GM21381 (cell line): ENCODE data around the gene CD2BP2.

Experiments
- ATAC-seq: cut with Tn5 transposase; IDR thresholded peaks from one replicate; pipeline ENCODE4 v1.9.1; 2021; ENCODE audit warnings: mild to moderate bottlenecking, moderate library complexity; ENCODE audit not compliant: unreplicated experiment

Gene CD2BP2

DNA sequence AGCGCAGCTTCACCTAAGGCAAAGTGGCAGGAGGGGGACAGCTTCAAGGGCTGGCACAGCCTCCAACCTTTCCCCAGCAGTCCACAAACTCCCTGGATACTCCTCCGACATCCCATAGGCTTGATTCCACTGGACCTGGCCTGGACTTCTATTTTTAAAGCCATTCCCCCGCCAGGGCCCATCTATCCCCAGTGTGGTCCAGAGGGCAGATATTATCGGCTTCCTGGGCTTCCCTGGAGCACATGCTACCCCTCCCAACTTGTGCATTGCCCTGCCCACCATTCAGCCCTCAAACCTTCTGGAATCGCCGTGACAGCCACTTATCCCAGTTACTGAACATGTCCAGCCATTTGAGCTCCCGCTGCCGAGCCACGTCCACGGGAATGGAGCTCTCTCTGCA, 10.1 kb upstream of the CD2BP2 start:
- ATAC-seq = no peak

DNA sequence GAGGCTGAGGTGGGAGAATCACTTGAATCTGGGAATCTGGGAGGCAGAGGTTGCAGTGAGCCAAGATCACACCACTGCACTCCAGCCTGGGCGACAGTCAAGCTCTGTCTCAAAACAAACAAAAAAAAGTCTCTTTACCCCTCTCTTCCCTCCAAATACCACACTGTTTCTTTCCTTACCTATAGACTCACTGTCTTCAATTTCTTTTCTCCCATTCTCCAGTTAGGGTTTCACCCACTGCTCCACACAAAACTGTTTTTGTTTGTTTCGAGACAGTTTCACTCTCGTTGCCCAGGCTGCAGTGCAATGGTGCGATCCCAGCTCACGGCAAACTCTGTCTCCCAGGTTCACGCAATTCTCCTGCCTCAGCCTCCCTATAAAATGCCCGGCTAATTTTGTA, 6.1 kb upstream of the CD2BP2 start:
- no peak for ATAC-seq

DNA sequence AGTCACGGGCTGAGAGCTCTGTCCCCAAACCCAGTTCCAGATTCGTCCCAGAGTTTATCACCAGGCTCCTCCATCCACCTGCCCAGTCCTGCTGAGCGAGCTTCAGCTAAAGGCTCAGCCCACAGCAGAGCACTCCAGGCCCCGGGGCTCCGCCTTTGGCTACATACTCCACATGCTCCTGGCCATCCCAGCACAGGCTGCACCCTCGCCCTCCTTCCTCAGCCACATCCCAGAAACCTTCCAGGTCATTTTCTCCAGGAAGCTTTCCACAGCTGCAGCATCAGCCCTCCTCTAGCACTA, 4.7 kb upstream of the CD2BP2 start:
- no peak for ATAC-seq

DNA sequence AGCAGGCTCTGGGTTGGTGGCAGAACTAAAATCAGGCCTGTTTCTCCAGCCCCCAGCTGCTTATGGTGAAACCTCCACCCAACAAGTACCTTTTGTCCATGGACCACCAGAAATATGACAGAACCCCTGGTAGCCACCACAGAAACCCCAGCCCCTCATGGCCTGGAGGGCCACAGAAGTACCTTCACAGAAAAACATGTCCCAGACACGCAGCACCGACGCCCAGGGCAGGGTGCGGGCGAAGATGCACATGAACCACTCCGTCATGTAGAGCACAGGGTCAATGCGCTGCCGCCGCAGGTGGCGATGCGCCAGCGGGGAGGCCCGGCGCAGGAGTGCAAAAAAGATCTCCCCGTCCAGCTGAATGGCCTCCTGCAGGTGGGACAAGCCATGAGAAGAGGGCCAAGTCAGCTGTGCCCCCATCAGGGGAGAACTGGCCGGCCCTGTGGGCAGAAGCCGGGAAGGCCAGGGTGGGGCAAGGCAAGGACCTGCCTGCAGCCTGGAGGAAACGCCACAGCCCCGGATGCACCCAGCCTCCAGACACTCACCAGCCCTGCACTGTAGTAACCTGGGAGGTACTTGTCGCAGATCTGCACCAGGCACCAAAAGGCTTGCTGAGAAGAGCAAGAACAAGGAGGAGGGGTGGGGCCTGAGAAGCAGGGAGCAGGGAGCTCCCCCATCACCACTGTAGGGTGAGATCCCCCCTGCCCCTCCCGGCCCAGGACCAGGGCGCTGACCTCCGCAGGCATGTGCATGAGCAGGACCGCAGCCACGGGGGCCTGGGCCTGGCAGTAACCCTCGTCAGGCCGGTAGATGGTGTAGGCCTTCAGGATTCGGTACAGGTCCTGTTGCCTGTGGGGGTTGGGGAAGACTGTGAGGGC, 4.1 kb upstream of the CD2BP2 start:
- ATAC-seq = no peak

DNA sequence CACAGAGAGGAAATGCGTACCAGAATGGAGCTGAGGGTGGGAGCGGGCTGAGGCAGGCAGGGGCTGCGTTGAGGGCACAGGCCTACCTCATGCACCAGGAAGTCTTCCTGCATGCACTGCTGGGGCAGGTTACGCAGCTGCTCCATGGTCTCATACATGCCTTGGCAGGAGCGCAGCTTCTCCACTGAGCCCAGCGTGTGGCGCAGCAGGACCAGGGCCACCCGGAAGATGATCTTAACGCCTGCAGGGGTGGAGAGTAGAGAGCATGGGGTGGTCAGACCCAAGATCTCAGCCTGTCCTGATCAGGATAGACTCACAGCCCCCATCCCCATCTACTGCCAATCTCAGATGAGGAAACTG, 3.4 kb upstream of the CD2BP2 start:
- no peak for ATAC-seq

DNA sequence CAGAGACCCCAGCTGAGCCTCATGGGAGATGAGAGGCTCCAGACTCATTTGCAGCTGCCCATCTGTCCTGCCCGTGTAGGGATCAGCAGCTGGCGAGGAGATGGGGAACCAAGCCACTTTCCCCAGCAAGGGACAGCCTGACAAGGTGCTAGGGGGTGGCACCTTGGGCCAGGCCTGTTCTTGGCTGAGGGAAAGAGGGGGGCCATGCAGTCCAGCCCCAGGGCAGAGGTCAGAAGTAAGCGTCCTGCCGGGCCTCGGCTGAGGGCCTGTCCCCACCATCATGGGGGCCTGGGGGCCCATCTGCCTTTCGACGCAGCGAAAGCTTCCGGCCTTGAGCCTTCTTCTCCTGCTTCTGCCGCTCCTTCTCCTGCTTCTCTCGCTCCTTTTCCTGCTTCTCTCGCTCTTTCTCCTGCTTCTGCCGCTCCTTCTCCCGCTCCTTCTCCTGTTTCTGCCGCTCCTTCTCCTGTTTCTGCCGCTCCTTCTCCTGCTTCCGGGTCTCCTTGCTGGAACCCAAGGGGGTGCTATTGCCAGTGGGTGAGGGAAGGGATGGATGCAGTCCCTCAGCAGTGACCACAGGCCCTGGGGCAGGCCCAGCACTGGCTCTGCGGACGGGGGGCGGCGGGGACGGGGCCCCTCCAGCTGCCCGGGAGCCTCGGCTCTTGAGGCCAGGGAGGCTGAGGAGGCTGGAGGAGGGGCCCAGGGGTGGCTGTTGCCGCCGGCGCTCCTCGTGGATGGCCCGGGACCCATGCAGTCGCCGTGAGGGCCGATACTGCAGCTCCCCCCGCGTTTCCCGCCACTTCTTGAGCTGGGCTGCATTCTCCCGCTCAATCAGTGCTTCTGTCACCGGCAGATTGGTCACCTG, 2.8 kb upstream of the CD2BP2 start:
- no peak for ATAC-seq

DNA sequence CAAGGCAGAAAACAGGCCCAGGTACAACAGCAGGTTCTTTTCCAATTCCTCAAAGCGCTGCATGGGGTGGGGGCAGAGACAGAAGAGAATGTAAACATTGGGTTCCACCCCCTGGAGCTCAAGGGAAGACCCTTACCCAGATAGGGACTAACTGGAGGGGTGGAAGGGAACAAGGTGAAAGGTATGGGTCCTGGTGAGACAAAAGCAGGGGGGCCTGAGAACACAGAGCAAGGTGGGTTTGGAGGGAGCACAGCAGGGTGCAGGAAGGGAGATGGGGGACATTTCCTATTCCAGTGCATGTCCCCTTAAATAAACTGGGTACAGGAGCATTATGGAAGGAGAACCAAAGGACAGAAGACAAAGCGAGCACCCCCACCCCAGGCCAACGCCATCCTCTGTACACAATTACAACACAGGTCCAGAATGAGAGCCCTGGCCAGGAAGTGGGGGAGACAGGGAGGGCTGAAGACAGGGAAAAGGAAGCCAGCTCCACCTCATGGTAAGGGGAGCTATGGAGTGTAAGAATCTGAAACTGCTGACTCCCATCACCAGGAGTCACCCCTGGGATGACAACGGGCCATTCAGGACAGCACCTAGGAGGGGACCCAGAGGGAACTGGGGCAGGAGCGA, 2.1 kb upstream of the CD2BP2 start:
- ATAC-seq = no peak

DNA sequence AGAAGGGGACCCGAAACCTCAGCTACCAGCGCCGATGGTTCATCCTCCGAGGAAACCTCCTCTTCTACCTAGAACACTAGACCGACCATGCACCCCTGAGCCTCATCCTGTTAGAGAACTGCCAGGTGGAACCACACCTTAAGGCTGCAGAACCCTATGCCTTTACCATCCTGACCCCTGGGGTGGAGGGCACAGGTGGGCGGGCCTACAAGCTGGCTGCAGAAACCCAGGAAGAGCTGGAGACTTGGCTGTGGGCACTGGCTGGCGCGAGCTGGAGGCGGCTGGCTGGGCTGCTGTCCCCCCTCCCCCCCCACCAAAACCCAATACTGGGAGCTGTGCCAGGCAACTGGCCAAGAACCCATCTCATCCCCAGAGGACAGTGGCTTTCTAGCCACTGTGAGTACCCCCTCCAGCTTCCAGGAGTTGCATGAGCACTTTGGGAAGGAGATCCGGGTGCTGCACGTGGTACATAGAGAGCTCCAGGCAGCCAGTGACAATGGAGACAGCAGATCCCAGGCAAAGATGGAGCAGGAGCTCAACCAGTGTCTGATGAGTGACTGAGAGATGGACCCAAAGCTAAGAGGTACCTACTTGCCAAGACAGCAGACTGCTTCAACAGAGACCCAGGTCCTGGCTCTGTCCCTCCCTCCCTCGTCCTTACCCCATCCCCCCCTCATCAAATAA, 1.4 kb upstream of the CD2BP2 start:
- ATAC-seq = no peak

DNA sequence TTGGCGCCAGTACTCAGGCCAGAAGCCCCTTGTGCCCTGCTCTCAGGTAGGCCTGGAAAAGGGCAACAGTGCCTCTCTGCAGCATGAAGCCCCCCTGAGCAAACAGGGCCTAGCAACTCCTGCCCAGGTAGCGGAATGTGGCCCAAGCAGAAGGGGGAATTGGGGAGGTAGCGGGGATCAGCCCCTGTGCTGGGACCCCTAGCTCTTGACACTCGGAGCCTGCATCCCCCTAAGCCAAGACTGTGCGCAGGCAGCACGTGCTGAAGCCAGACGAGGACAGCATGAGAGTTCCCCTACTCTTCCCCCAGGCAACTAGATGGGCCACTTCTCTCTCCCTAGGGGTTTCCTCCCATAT, 823 bp upstream of the CD2BP2 start:
- no peak for ATAC-seq

DNA sequence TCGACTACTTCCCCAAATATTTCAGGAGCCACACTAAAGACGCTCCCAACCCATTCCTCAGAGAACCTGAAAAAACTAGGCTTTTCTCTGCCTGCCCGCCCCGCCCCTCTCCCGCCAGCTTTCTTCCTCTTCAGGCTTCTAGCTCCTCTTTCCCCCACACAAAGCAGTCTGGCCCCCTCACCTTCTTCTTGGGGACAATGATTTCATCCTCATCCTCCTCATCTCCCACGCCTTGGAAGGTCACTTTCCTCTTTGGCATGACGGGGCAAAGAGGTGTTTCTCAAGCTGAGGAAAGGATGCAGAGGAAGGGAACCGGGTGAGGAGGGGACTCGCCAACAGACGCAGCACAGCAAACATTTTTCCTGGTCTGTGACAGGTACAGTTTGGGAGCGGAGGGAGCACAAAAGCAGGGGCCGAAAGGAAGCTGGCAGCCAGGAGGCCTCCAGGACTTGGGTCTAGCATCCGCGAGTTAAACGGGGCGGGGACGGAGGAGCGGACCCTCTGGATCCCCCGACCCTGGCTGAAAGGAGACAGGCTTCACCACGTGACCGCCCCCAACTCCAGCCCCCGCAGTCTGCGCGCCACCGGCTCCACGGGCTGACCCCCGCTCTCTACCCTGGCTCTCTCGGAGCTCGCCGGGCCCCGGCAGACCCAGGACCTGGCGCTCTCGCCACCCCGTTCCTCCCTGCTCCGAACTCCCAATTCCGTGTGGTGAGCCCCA, 525 bp downstream of the CD2BP2 start:
- ATAC-seq = no peak

DNA sequence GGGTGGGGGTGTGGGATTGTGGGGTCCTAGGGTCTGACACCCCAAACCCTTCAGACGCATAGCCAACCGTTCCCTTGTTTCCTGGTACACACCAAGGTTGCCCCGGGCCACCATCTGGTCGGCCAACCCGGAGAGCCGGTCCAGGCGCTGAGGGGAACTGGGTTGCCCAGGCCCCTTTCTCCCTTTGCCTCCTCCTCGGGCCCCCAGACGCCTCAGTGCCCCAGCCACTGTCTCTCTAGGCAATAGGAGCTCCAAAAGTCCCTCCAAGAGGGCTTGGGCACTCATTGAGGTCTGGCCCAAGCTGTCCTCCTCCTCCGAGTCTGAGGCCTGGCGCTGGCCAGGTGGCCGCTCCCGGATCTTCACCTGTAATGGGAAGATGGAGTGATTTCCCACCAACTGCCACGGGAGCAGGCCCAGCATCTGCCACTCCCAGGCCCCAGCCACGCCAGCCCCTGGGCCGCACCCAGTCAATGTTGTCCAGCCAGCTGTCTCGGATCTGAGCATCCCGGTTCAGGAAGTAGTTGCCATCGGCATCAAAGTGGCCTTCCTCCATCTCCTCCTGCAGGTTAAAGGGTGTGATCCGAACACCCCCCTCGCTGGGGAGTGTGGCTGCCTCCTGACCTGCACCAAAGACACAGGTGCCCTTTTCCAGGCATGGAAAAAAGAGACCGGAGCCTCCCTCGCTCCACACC, 1.5 kb downstream of the CD2BP2 start:
- ATAC-seq = no peak

DNA sequence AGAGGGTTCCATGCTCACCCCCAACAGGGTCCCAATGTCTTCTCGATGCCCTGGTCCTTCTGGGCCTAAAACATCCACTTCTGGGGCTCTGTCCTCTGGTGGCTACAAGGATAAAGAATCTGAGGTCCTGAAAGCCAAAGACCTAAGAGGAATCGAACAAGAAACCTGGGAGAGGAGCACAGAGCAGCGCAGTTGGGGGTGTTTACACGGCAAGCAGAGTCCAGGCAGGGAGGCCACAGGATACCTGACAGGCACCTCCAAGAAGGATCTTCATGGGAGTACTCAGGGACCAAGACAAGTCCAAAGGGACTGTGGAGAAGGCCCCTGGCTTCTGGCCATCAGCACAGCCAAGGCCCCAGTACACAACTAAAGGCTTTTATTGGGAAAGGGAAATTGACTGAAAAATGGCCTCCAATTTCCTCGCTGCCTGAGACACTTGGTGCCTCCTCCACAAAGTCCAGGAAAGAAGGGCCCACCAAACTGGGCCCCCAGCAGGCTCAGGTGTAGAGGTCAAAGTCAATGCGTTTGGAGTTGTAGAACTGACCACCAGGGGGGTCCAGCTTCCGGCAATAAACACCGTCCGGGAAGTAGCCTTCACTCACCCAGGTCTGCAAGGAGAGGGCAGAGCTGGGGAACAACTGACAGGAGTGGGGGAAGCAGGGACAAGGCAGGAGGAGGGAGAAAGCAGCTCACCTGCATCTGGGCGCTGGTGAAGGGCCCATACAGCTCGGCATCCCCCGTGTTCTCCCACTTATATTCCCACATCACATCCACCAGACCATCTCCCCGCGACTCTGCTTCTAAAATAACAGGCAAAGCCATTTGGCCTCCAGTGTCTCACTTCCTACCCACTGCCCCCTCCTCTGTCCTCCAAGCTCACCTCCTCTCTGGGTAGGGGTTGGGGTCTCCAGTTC, 2.4 kb downstream of the CD2BP2 start:
- ATAC-seq = no peak

DNA sequence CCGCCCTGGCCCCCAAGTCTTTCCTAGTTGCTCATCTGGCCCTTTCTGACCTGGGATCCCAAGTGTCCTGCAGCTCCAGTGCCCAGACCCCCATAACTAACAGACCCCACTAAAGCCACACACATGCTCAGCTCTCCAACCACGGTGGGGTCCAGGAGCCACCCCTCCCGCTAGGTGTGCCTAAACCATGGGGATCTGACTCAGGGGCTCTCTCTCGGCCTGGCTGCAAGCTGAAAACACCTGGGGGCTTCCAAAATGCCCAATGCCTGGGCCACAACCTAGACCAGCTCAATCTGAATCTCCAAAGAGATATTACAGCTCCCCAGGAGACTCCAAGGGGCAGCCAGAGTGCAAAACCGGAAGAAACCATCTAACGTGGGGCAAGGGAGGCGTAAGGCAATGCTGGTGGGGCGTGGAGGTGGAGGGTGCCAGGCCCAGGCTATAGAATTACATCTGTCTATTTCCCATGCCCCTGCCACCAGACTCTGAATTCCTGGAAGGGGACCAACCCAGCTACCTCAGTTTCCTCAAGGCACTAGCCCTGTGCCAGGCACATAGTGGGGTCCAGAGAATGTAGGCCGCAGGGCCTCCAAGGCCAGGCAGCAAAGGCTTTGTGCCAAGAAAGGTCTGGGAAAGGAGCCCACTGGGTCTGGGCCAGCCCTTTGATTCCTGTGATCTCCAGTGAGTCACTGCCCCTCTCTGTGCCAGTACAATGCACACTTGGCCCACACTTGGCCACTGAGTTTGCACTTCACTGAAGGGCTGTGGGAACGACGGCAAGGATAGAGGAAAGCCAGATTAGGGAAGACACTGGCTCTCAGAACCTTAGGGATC, 3.3 kb downstream of the CD2BP2 start:
- ATAC-seq = no peak

DNA sequence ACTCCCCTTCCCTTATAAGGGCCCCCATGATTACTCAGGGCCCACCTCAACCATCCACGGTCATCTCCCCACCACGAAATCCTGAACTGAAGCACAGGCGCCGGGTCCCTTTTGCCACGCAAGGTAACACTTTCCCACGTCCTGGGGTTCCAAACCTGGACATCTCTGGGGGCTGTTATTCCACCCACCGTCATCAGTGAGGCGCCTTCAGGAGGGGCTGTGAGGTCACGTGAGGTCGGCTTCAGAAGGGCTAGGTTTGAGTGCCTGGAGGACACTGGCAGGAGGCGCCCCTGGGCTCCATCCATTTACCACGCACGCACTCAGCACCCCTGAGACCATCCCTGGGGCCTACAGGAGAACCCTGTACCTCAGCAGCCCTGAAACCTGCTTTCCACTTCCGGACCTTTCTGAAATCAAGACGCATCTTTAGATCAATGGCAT, 4.1 kb downstream of the CD2BP2 start:
- ATAC-seq = no peak

DNA sequence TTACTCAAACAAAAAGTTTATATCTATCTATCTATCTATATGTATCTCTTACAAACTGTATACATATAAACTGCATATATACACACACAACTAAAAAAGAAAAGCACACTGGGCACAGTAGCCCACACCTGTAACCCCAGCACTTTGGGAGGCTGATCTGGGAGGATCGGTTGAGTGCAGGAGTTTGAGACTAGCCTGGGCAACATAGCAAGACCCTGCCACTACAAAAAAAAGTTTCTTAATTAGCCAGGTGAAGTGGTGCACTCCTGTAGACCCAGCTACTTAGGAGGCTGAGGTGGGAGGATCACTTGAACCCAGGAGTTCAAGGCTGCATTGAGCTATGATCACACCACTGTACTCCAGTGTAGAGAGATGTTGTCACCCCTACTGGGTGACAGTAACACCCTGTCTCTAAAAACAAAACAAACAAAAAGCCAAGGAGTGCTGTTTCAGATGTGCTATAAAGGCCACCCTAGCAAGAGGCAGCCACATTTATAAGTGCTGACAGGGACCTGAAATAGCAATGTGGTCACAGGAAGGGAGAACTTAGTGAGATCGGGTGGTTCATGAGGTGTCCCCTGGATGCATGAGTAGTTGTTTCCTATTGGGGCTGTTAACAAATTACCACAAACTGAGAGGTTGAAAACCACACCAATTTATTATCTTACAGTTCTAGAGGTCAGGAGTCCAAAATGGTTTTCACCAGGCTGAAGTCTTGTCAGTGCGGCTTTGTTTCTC, 4.8 kb downstream of the CD2BP2 start:
- peak; percentile 47 for ATAC-seq

DNA sequence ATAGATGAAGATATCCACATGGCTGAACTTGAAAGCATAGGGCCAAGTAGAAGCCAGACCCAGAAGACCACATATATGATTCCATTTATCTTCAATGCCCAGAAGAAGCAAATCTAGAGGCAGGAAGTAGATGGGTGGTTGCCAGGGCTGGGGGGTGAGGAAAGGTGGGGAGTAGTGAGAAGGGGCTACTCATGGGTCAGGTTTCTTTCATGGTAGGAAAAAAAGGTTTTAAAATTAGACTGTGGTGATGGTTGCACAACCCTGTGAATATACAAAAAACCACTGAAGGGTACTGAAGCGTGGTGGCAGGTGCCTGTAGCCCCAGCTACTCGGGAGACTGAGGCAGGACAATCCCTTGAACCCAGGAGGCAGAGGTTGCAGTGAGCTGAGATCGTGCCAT, 5.4 kb downstream of the CD2BP2 start:
- no peak for ATAC-seq

DNA sequence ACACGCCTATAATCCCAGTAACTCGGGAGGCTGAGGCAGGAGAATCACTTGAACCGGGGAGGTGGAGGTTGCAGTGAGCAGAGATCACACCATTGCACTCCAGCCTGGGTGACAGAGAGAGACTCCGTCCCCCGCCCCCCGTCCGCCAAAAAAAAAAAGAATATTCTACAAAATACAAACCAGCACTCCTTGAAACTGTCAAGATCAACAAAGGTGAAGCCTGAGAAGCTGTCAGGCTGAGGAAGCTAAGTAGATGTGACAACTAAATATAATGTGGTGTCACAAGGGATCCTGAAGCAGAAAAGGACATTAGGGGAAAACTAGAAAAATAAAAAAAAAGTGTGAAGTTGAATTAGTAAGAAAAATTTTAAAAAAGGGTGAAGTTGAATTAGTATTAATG, 6.2 kb downstream of the CD2BP2 start:
- ATAC-seq = no peak

DNA sequence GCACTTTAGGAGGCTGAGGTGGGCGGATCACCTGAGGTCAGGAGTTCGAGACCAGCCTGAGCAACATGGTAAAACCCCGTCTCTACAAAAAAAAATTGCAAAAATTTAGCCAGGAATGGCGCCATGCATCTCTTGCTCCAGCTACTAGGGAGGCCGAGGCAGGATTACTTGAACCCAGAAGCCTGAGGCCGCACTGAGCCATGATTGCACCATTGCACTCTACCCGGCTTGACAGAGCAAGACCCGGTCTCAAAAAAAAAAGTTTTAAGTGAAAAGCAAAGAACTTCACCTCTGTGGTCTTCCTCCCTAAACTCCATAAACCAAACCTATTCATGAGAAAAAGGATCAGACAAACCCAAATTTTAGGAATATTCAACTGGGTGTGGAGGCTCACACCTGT, 7.0 kb downstream of the CD2BP2 start:
- ATAC-seq = no peak
